Stromal cell of bone marrow (primary cell): ENCODE measurements around the gene ANKRD9.
"Not testable (repeated sequence)": the region's sequence is repeated elsewhere in the genome, so short reads cannot be mapped to it uniquely, and the experiment has no call there.

Experiments
- DNase-seq: peaks from one replicate; pipeline ENCODE4 v3.0.0-alpha.2; 2012; ENCODE audit warnings: low read depth

Gene ANKRD9

GRCh38 chr14:102509746-102510615, at the start of gene ANKRD9:
TSS of gene ANKRD9 (minus strand) at chr14:102509776. CDS start at chr14:102507889, 1,887 bp downstream.
- peak; percentile 87 for DNase-seq

- DNase-seq, result no peak
Measured at GRCh38 chr14:102558556-102558955, 49.0 kb upstream of the ANKRD9 start.

- DNase-seq, result no peak
Measured at GRCh38 chr14:102557434-102558226, 48.1 kb upstream of the ANKRD9 start.

- DNase-seq, result no peak
Measured at GRCh38 chr14:102556098-102556677, 46.6 kb upstream of the ANKRD9 start.

GRCh38 chr14:102554821-102555819, 45.5 kb upstream of the ANKRD9 start:
- DNase-seq, result no peak

GRCh38 chr14:102551995-102552705, 42.6 kb upstream of the ANKRD9 start:
- DNase-seq, result no peak

- not testable (repeated sequence) for DNase-seq
Measured at GRCh38 chr14:102550927-102551401, 41.4 kb upstream of the ANKRD9 start.

GRCh38 chr14:102548616-102549240, 39.2 kb upstream of the ANKRD9 start:
- DNase-seq, result no peak

GRCh38 chr14:102545461-102546265, 36.1 kb upstream of the ANKRD9 start:
- DNase-seq, result no peak

GRCh38 chr14:102544747-102545460, 35.3 kb upstream of the ANKRD9 start:
- DNase-seq, result no peak

- no peak for DNase-seq
Measured at GRCh38 chr14:102544046-102544746, 34.6 kb upstream of the ANKRD9 start.

- no peak for DNase-seq
Measured at GRCh38 chr14:102541771-102542170, 32.2 kb upstream of the ANKRD9 start.

GRCh38 chr14:102541029-102541491, 31.5 kb upstream of the ANKRD9 start:
- not testable (repeated sequence) for DNase-seq

GRCh38 chr14:102540315-102541028, 30.9 kb upstream of the ANKRD9 start:
- DNase-seq, result no peak

GRCh38 chr14:102539544-102540314, 30.2 kb upstream of the ANKRD9 start:
- DNase-seq, result no peak
